Neutrophil (primary cell): ENCODE results near the gene SLC39A9.

Source experiments
- H3K27ac ChIP-seq: fragments of 200-600 bp; sonication (generic); 2 replicates; pipeline ENCODE4 v1.5.1; 2016; ENCODE audit warnings: mild to moderate bottlenecking, moderate library complexity
- H3K27me3 ChIP-seq: fragments of 200-600 bp; sonication (generic); 2 replicates; pipeline ENCODE4 v1.6.0; 2016; ENCODE audit warnings: mild to moderate bottlenecking
- H3K36me3 ChIP-seq: fragments of 200-600 bp; sonication (generic); 2 replicates; pipeline ENCODE4 v1.5.1; 2017
- H3K4me1 ChIP-seq, 2 experiments: fragments of 200-600 bp in 1 of 2; sonication (generic) in 1 of 2; 1 replicate in 1 of 2; 2 replicates in 1 of 2; pipeline versions ENCODE4 v1.5.1 to v1.6.1; 2013 to 2016; ENCODE audit warnings: low read depth in 1 of 2, low read length in 1 of 2, mild to moderate bottlenecking in 1 of 2, moderate library complexity in 1 of 2; ENCODE audit not compliant: control insufficient read depth in 1 of 2, insufficient read depth in 1 of 2
- H3K4me3 ChIP-seq, 2 experiments: fragments of 200-600 bp in 1 of 2; sonication (generic) in 1 of 2; 1 replicate in 1 of 2; 2 replicates in 1 of 2; pipeline ENCODE4 v1.5.1; 2013 to 2016; ENCODE audit warnings: low read depth in 1 of 2, low read length in 1 of 2, mild to moderate bottlenecking in 1 of 2, moderate library complexity in 1 of 2
- H3K9me3 ChIP-seq: fragments of 200-600 bp; sonication (generic); 2 replicates; pipeline ENCODE4 v1.5.1; 2016
- CTCF ChIP-seq: fragments of 200-600 bp; sonication (generic); IDR thresholded peaks from 2 replicates; pipeline ENCODE4 v1.5.1; 2016; ENCODE audit warnings: antibody characterized with exemption

Gene SLC39A9

GRCh38 chr14:69363964-69364363, 34.5 kb upstream of the SLC39A9 start:
- TF ChIP-seq CTCF, result no peak
- Histone ChIP-seq H3K27ac (no peak overlapping the region), H3K36me3 (no peaks in the 10 kb centered on the region), H3K9me3 (no peaks in the 10 kb centered on the region), H3K4me1 (no peaks in the 10 kb centered on the region), H3K4me3 (no peak overlapping the region), H3K27me3 (no peaks in the 10 kb centered on the region)

GRCh38 chr14:69364378-69364777, 34.1 kb upstream of the SLC39A9 start:
- H3K27ac ChIP-seq, result no peak overlapping the region
- TF ChIP-seq CTCF, result no peak
- H3K9me3 ChIP-seq, result no peaks in the 10 kb centered on the region
- no peaks in the 10 kb centered on the region for H3K4me1 ChIP-seq
- H3K36me3 ChIP-seq, result no peaks in the 10 kb centered on the region
- no peaks in the 10 kb centered on the region for H3K27me3 ChIP-seq
- H3K4me3 ChIP-seq, result no peak overlapping the region

GRCh38 chr14:69366069-69366468, 32.4 kb upstream of the SLC39A9 start:
- Histone ChIP-seq H3K4me3 (no peak overlapping the region), H3K27ac (no peak overlapping the region), H3K36me3 (no peaks in the 10 kb centered on the region), H3K4me1 (no peaks in the 10 kb centered on the region), H3K27me3 (no peaks in the 10 kb centered on the region), H3K9me3 (no peaks in the 10 kb centered on the region)
- no peak for TF ChIP-seq CTCF

- TF ChIP-seq CTCF, result no peak
- no peaks in the 10 kb centered on the region for H3K36me3 ChIP-seq
- H3K27me3 ChIP-seq, result no peaks in the 10 kb centered on the region
- H3K4me3 ChIP-seq, result no peak overlapping the region
- no peaks in the 10 kb centered on the region for H3K9me3 ChIP-seq
- H3K27ac ChIP-seq, result no peak overlapping the region
- no peaks in the 10 kb centered on the region for H3K4me1 ChIP-seq
Measured at GRCh38 chr14:69366761-69367160, 31.7 kb upstream of the SLC39A9 start.

GRCh38 chr14:69368381-69368780, 30.1 kb upstream of the SLC39A9 start:
- Histone ChIP-seq H3K9me3 (no peaks in the 10 kb centered on the region), H3K4me1 (no peaks in the 10 kb centered on the region), H3K27me3 (no peaks in the 10 kb centered on the region), H3K36me3 (no peaks in the 10 kb centered on the region), H3K4me3 (no peak overlapping the region), H3K27ac (no peak overlapping the region)
- no peak for TF ChIP-seq CTCF

GRCh38 chr14:69370061-69370460, 28.4 kb upstream of the SLC39A9 start:
- Histone ChIP-seq H3K9me3 (no peaks in the 10 kb centered on the region), H3K4me3 (no peak overlapping the region), H3K27ac (no peak overlapping the region), H3K27me3 (no peaks in the 10 kb centered on the region), H3K36me3 (no peaks in the 10 kb centered on the region), H3K4me1 (no peaks in the 10 kb centered on the region)
- no peak for TF ChIP-seq CTCF
